Measurements from ENCODE around the gene RGR.

The RGR gene

DNA sequence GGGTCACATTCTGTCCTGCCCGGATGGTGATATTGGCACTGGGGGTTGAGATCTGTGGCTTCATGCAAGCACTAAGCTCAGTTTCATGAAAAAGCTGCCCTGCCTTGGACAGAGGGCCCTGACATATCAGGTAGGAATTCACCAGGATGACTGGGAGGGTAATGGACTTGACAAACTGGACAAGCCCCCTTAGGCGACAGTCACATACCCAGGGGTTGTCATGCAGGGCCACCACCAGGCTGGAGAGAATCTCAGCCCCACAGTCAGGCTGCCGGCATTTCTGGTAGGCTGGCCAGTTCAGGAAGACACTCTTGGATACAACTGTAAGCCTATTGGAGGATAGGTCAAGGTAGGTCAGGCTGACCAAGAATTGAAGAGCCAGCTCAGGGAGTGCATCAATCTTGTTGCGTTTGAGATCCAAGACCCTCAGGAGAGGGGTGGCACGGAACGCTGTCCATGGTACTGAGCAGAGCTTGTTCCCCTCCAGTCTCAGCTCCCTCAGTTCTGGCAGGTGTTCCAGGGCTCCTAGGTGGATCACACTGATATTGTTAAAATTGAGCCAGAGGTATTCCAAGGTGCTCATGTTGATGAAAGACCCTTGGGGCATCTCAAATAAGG is 20.3 kb upstream of the RGR start:
- TF ChIP-seq CTCF (IDR thresholded peaks at IDR 0.05) = no peak

DNA sequence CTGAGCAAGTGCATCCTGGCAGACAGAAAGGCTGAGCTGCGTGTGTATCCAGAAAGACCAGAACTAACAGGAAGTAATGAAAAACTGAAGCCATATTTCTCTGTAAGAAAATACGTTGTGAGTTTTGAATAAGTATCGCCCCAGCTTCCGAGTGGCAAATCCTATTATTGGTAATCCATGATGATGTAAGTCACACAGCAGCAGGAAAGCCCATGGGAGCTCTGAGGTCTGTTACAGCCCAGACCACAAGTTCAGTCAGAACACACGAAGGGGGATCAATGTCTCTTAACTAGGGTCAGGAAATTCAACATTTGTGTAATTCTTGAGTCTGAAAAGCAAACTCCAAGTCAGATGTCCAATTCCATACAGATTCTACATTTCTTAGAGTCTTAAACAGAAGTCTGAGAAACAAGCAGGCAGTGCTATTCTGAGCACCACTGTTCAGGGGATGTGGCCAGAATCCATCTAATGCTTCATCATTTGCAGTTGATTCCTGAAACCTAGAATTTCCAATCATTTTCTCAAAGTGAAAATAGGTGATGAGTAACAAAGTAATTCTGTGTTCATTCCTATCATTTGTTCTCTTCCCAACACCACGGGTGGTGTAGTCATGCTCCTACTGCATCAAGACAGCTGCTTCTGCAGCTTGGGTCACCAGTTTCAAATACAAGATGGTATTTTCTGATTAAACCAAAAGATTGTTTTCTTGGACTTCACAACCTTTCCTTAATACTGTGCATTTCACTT is 19.3 kb upstream of the RGR start, which contains the start of gene LRIT2:
Gene LRIT2, minus strand, starts transcription at position 118 of the 747 bp plus-strand sequence. Its CDS starts 24 bp downstream, at position 94.
- no peak for TF ChIP-seq CTCF (IDR thresholded peaks at IDR 0.05)

DNA sequence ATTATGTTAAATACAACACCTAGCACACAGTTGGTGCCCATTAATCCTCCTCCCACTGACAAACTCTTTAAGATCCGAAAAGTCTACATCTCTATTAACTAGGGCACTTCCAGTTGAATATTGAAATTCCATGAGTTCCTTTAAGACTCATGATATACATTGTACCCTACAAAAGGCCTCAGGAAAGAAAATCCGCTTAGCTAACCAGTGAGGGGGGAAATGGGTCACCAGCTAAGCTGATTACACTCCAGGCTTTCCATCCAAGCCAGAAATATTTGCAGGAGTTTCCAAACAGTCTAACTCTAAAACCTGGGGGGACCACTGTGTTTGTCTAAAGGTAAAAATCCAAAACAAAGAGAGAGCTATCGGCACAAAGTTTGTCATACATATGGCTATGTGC is 18.2 kb upstream of the RGR start:
- no peak for TF ChIP-seq CTCF (IDR thresholded peaks at IDR 0.05)

DNA sequence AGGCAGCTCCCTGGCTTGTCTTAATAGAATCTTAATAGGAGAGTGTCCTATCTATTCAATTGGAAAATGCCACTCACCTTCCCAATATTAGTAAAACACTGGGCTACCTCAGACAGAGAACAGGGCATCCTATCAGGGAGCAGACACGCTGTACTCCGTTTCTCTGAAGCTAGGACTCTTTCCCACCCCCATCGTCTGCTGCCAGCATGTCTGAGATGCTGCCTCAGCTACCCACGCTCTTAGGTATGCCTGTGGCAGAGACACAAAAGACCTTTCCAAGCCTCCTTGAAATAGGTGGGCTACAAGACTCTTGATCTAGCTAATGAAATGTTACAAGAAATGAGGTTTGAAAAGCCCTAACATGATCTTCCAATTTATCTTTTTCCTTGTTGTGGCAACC is 17.0 kb upstream of the RGR start:
- TF ChIP-seq CTCF (IDR thresholded peaks at IDR 0.05) = no peak

GRCh38 chr10:84230359-84230758 is 14.5 kb upstream of the RGR start:
- no peak for TF ChIP-seq CTCF (IDR thresholded peaks at IDR 0.05)

- no peak for TF ChIP-seq CTCF (IDR thresholded peaks at IDR 0.05)
These were observed 12.5 kb upstream of the RGR start for GRCh38 chr10:84232376-84232775.

GRCh38 chr10:84233940-84234339 is 10.9 kb upstream of the RGR start:
- no peak for TF ChIP-seq CTCF (IDR thresholded peaks at IDR 0.05)

All from LNCAP (cell line).